Smooth muscle cell (in vitro differentiated cells): ENCODE measurements around the gene CXCL10. TPM values are rescaled to one million over a fixed set of nuclear protein-coding genes. Genes with fewer than 3 reads are reported as not detected.
"Not testable (repeated sequence)": the region's sequence is repeated elsewhere in the genome, so short reads cannot be mapped to it uniquely, and the experiment has no call there.

ENCODE experiments used
- DNase-seq: peaks from one replicate; lab custom pipeline; 2025; ENCODE audit not compliant: unreplicated experiment; lab: John Stamatoyannopoulos, UW
- H2AFZ ChIP-seq: fragments of 200-600 bp; sonication (generic); 2 replicates; pipeline ENCODE4 v1.6.0; 2016; ENCODE audit warnings: antibody characterized with exemption, low read depth, mild to moderate bottlenecking
- H3F3A ChIP-seq: fragments of 200-600 bp; sonication (generic); 2 replicates; pipeline ENCODE4 v1.6.0; 2017; ENCODE audit warnings: antibody characterized with exemption, low read depth
- H3K27ac ChIP-seq: fragments of 200-600 bp; sonication (generic); 2 replicates; pipeline ENCODE4 v1.5.1; 2016; ENCODE audit warnings: low read depth, mild to moderate bottlenecking
- H3K27me3 ChIP-seq: fragments of 200-600 bp; sonication (generic); 2 replicates; pipeline ENCODE4 v1.6.1; 2016; ENCODE audit warnings: low read depth, mild to moderate bottlenecking
- H3K36me3 ChIP-seq: fragments of 200-600 bp; sonication (generic); 2 replicates; pipeline ENCODE4 v1.5.1; 2016; ENCODE audit warnings: low read depth
- H3K4me1 ChIP-seq: fragments of 200-600 bp; sonication (generic); 2 replicates; pipeline ENCODE4 v1.5.1; 2016; ENCODE audit warnings: low read depth
- H3K4me2 ChIP-seq: fragments of 200-600 bp; sonication (generic); 2 replicates; pipeline ENCODE4 v1.6.0; 2016; ENCODE audit warnings: mild to moderate bottlenecking
- H3K4me3 ChIP-seq: fragments of 200-600 bp; sonication (generic); 2 replicates; pipeline ENCODE4 v1.5.1; 2016; ENCODE audit warnings: mild to moderate bottlenecking
- H3K79me2 ChIP-seq: fragments of 200-600 bp; sonication (generic); 2 replicates; pipeline ENCODE4 v1.6.0; 2016; ENCODE audit warnings: low read depth, mild to moderate bottlenecking
- H3K9ac ChIP-seq: fragments of 200-600 bp; sonication (generic); 2 replicates; pipeline ENCODE4 v1.6.0; 2016; ENCODE audit warnings: low read depth
- H3K9me3 ChIP-seq: fragments of 200-600 bp; sonication (generic); replicated peaks from 2 replicates; pipeline ENCODE4 v1.5.1; 2016; ENCODE audit warnings: low read depth
- H4K20me1 ChIP-seq: fragments of 200-600 bp; sonication (generic); 2 replicates; pipeline ENCODE4 v1.6.0; 2016; ENCODE audit warnings: low read depth
- CTCF ChIP-seq: fragments of 200-600 bp; sonication (generic); IDR thresholded peaks from 2 replicates; pipeline ENCODE4 v1.5.1; 2017; ENCODE audit warnings: borderline replicate concordance, mild to moderate bottlenecking, antibody characterized with exemption; ENCODE audit not compliant: insufficient read depth, poor library complexity, severe bottlenecking
- WGBS: methylation state at CpG from one replicate; pipeline ENCODE4 v1.1.7; 2016; ENCODE audit warnings: low lambda C conversion rate; 5-methylcytosine and 5-hydroxymethylcytosine counted together
- polyA plus RNA-seq: library from polyadenylated mRNA; unstranded; fragments of >200 nt; fragmentation: Nextera tagmentation; extraction: Ambion mirVana; gene quantifications from 2 replicates; pipeline ENCODE4 v1.2.1, GENCODE V29; 2016
- total RNA-seq: library from RNA; depleted of rRNA; stranded (reverse); fragments of >200 nt; gene quantifications from 2 replicates; pipeline ENCODE4 v1.2.3, GENCODE V29; 2014

The CXCL10 gene
- total and polyA plus RNA-seq, 2 experiments from 2014 or later = 18.9 to 19.7 TPM

GRCh38 chr4:76055016-76055415, 31.7 kb upstream of the CXCL10 start:
- Histone ChIP-seq H3K27ac (no peak overlapping the region), H2AFZ (peak overlapping the region; percentile 0), H3K27me3 (peaks cover 7% of the 10 kb centered on the region), H3K9me3 (no peaks in the 10 kb centered on the region), H3K4me3 (no peak overlapping the region), H3K4me1 (peaks cover 14% of the 10 kb centered on the region), H3F3A (no peaks in the 10 kb centered on the region), H3K79me2 (no peaks in the 10 kb centered on the region), H3K9ac (no peak overlapping the region), H4K20me1 (no peaks in the 10 kb centered on the region), H3K36me3 (no peaks in the 10 kb centered on the region), H3K4me2 (no peak overlapping the region)
- no peak for TF ChIP-seq CTCF
- 88% methylated on average over 2 of the region's 2 CpGs for WGBS
- no peak for DNase-seq

- DNase-seq = no peak
- WGBS = 18% methylated on average over 4 of the region's 4 CpGs
- no peak for TF ChIP-seq CTCF
Measured at GRCh38 chr4:76053730-76054129, 30.4 kb upstream of the CXCL10 start.

GRCh38 chr4:76050560-76051050, 27.3 kb upstream of the CXCL10 start:
- not testable (repeated sequence) for H3K27me3 ChIP-seq, H4K20me1 ChIP-seq, DNase-seq, H3K9me3 ChIP-seq, H3K4me2 ChIP-seq, H3K4me3 ChIP-seq, H3K4me1 ChIP-seq, H3K9ac ChIP-seq, H3K27ac ChIP-seq, H3F3A ChIP-seq, H3K36me3 ChIP-seq, H2AFZ ChIP-seq, H3K79me2 ChIP-seq
- 90% methylated on average over 24 of the region's 27 CpGs for WGBS

More at GRCh38 chr4:76053730-76054129, 30.4 kb upstream of the CXCL10 start:
- peaks cover 6% of the 10 kb centered on the region for H3K4me1 ChIP-seq
- no peaks in the 10 kb centered on the region for H3F3A ChIP-seq
- no peaks in the 10 kb centered on the region for H3K36me3 ChIP-seq
- no peak overlapping the region for H3K27ac ChIP-seq
- no peaks in the 10 kb centered on the region for H4K20me1 ChIP-seq
- H3K4me3 ChIP-seq = no peak overlapping the region
- H3K9ac ChIP-seq = no peak overlapping the region
- no peaks in the 10 kb centered on the region for H3K79me2 ChIP-seq
- no peaks in the 10 kb centered on the region for H3K9me3 ChIP-seq
- peak overlapping the region; percentile 87 for H2AFZ ChIP-seq
- H3K27me3 ChIP-seq = peaks cover 7% of the 10 kb centered on the region
- H3K4me2 ChIP-seq = no peak overlapping the region

- 78% methylated on average over 17 of the region's 17 CpGs for WGBS
- not testable (repeated sequence) for H4K20me1 ChIP-seq, H3K9me3 ChIP-seq, H3K27me3 ChIP-seq, H3K9ac ChIP-seq, H3F3A ChIP-seq, H3K4me3 ChIP-seq, H3K27ac ChIP-seq, H3K4me1 ChIP-seq, H3K4me2 ChIP-seq, H3K79me2 ChIP-seq, H3K36me3 ChIP-seq, H2AFZ ChIP-seq, DNase-seq
Measured at GRCh38 chr4:76049860-76050416, 26.6 kb upstream of the CXCL10 start.

- H3K4me2 ChIP-seq, H3K36me3 ChIP-seq, H3K9ac ChIP-seq, H2AFZ ChIP-seq, H3K4me3 ChIP-seq, H3K27me3 ChIP-seq, H3K79me2 ChIP-seq, H3K27ac ChIP-seq, H4K20me1 ChIP-seq, H3K4me1 ChIP-seq, H3K9me3 ChIP-seq, H3F3A ChIP-seq, DNase-seq: not testable (repeated sequence)
- 84% methylated on average over 4 of the region's 4 CpGs for WGBS
Measured at GRCh38 chr4:76044686-76045085, 21.4 kb upstream of the CXCL10 start.

- H3K4me3 ChIP-seq, H3K4me2 ChIP-seq, DNase-seq, H2AFZ ChIP-seq, H3F3A ChIP-seq, H3K9me3 ChIP-seq, H3K9ac ChIP-seq, H3K4me1 ChIP-seq, H3K79me2 ChIP-seq, H4K20me1 ChIP-seq, H3K27ac ChIP-seq, H3K36me3 ChIP-seq, H3K27me3 ChIP-seq: not testable (repeated sequence)
- WGBS = 97% methylated on average over 16 of the region's 18 CpGs
Measured at GRCh38 chr4:76043306-76043705, 20.0 kb upstream of the CXCL10 start.

GRCh38 chr4:76042241-76042998, 19.1 kb upstream of the CXCL10 start:
- H3K79me2 ChIP-seq, H3K27ac ChIP-seq, H4K20me1 ChIP-seq, H3K9me3 ChIP-seq, H3K9ac ChIP-seq, H2AFZ ChIP-seq, H3K27me3 ChIP-seq, H3K4me3 ChIP-seq, H3F3A ChIP-seq, DNase-seq, H3K4me2 ChIP-seq, H3K4me1 ChIP-seq, H3K36me3 ChIP-seq: not testable (repeated sequence)
- 86% methylated on average over 17 of the region's 18 CpGs for WGBS
